ENCODE measurements around the gene DNM3.

DNM3 gene

GRCh38 chr1:172252958-172253357 lies 411.7 kb downstream of the DNM3 start:
- no peak for DNase-seq

DNA sequence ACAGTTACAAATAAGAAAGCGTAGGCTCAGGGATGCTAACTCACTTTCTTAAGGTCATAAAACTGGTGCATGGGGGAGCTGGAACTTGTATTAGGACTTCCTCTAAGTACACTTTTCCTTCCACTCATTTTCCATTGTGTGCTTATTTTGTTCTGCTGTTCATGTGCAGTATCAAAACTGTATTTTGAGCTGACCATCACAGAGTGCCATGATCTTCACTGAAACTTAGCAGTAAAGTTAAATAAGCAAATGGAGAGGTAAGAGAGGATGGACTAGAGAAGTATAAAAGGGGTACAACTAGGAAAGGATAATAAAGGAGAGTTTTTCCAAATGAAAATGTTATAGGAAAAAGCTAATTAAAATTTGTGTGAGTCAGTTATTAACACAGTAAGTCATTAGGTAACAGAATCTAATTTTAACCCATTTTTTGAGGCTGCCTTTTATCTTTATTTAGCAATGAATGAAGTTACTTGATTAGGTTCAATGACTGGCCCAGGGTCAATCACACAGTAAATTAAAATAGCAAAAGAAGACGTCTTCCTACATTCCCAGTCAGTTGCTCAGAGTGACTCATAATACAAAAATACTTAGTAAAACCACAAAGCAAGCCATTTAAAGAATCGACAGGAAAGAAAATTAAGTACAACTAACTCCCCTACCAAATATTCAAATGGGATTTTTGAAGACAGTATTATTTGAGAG lies 413.4 kb downstream of the DNM3 start:
- no peak for DNase-seq

GRCh38 chr1:172255223-172255560 lies 413.9 kb downstream of the DNM3 start:
- DNase-seq = no peak

DNA sequence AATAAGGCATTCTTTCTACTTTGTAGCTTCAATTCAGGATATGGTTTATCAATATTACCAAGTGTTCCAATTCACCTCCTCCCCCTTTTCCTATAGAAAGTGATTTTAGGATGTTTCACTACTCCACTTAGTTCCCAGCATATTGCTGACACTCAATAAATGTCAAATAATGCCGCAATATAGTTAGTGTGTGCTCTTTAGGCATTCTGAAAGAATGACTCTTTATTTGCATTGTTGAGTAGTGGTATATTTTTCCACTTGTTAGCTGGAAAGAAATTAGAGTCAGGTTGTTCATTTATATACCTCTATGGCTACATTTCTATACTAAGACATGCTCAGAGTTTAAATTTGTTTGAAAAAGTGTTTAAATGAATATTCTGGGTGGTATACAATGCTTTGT lies 424.6 kb downstream of the DNM3 start:
- DNase-seq = no peak

DNA sequence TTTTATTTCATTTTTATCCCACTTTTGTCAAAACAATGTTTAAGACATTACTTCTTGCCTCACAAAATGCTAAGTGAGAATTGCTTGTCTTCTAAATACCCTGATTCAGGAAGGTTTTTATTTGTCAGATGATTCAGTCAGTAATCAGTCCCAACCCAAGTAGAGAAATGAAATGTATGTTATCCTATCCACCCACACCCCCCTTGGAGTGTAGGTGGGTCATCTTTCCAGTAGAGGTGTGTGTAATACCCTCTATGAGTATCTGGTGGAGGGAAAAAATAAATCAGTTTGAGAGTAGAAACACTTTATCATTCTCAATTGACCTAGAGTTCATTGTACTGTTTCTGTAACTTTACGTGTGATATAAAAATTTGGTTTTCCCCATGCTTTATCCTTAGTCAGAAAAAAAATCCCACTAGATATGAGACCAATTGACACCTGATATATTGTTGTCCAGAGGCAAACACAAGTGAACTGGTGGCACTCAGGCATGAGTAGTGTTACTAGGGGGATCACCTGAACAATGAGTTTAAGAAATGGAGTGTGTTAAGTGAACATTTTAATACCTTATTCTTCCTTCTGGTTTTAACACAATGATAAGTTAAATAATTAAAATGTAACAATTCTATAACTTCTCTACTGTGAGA lies 425.4 kb downstream of the DNM3 start:
- no peak for DNase-seq

- DNase-seq = no peak
Measured at GRCh38 chr1:172268237-172268636, 426.9 kb downstream of the DNM3 start.

DNA sequence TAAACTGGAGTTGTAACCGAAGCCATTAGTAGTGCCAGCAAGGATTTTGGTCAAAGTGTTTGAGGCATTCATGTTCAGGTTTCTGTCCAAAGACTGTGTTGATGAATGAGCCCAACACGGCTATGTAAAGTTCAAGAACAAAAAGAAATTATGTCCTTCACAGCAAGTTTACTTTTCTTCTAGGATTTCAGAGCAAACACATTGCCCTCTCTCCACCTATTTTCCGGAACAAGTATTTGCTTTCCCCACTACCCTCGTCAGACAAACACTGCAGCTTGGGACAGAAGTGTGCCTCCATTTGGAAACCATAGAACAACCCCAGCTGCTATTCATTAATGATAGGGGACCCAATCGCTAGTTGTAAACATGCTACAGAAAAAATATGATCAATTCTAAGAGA lies 427.8 kb downstream of the DNM3 start:
- DNase-seq = no peak

DNA sequence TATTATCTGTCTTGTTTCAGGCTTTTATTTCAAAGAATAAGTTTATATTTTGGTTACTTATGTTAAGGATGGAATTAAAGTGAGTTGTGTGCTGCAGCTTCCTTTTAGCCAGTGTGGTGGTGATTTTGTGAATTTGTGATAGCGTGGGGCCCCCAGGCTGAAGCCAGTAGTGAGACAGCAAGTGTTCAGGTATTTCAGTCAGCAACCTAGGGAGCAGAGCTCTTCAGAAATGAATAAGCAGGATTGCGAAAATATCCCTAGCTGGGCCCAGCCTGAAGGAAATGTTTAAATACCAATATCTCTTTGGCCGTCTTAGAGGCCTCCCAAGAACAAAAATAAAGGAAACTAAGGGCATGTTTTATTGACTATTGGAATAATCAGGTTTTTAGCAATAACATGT lies 428.3 kb downstream of the DNM3 start:
- no peak for DNase-seq

GRCh38 chr1:172270605-172271004 lies 429.3 kb downstream of the DNM3 start:
- DNase-seq = no peak

DNA sequence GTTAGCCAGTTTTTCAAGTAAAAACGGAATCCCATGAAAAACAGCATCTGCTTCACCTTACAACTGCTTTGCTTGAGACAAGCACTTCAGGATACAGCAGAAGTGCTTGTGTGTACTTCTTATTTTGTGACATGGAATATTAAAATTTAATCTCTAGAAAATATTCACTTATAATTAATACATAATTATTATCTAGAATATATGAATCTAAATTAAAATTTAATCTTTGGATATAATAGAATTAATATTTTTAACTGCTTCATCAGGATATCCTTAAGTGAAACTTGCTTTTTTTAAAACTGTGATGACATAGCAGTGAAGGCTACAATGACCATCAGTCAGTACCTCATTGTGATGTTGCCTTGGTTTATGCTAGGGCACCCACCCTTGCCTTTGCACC lies 430.8 kb downstream of the DNM3 start:
- DNase-seq = no peak

GRCh38 chr1:172273647-172274396 lies 432.5 kb downstream of the DNM3 start:
- DNase-seq = no peak

- no peak for DNase-seq
Measured at GRCh38 chr1:172275478-172275877, 434.2 kb downstream of the DNM3 start.

GRCh38 chr1:172276120-172276818 lies 435.0 kb downstream of the DNM3 start:
- no peak for DNase-seq

DNA sequence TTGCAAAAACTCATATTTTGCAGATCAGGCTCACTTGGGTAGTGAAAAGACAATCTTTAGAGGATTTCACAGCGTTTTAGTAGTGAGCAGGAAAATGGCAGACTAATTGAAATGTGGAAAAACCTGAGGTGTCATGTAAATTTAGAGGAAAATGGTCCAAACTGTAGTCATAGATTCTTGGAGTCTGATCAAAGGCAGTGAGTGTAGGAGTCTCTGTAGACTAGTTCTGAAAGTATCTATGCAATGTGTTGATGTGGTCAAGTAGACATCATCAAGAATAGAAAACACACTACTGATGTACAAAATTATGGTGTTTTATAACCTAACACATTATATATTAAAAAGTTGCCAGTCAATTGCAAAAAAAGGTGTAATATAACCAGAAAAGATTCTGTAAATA lies 436.0 kb downstream of the DNM3 start:
- DNase-seq = no peak

DNA sequence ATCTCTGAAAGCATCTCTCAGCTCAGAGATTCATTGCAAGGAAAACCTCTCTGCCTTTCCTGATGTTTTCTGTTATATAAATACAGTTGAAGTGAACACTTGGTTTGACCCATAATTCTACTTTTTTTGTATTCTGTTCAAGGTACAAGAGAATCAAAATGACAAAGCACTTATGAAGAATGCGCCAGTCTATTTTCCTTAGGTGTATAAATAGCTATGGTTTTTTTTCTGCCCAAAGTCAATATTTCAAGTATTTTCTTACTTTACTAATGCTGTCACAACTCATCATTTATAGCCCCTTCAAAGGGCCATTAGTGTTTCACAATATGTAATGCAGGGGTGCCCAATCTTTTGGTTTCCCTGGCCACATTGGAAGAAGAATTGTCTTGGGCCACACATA lies 436.7 kb downstream of the DNM3 start:
- no peak for DNase-seq

- no peak for DNase-seq
Measured at GRCh38 chr1:172278478-172278877, 437.2 kb downstream of the DNM3 start.

DNA sequence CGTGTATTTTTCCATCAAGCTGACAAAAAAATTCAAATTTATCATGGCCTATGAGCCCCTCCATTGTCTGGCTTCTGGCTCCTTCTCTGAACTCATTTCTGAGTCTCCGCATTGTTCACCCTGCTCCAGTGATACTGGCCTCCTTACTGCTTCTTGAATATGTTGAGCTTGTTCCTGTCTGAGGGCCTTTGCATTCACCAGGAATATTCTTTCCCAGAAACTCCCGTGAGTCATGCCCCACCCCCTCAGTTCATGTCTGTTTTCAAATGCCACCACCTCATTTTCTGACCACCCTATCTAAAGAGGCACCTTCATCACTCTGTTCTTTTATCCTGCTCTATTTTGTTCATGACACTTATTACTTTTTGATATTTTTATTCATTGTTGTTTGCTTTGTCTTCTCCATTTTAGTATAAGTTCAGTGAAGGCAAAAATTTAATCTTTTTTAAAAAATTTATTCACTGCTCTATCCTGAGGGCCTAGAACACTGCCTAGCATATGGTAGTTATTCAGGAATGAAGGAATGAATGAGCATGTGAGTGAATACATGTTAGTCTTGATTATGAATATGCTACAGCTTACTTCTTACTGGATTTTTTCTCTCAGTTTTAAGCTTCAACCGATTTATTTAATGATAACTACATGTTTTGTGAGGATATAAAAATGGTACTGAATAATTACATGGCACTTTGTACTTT lies 438.8 kb downstream of the DNM3 start:
- no peak for DNase-seq

DNA sequence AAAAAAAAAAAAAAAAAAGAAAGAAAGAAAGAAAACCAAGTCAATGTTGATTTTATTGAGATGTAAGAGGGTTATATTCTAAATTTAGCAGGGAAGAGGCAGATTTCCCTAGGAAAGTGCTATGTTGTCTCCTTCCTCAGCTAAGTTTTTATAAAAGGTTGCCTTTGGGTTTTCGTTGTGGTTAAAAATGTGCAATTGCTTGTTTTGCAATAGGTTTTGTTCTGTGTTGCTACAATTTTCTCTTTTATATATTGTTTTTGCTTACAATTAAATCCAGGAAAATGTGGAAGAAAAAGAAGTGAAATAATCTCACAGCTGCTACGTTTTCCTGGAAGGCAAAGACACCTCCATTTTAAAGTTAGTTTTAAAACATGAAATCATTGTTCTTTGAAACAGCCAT lies 442.5 kb downstream of the DNM3 start:
- DNase-seq = no peak

- DNase-seq = no peak
Measured at GRCh38 chr1:172286629-172287076, 445.4 kb downstream of the DNM3 start.

DNA sequence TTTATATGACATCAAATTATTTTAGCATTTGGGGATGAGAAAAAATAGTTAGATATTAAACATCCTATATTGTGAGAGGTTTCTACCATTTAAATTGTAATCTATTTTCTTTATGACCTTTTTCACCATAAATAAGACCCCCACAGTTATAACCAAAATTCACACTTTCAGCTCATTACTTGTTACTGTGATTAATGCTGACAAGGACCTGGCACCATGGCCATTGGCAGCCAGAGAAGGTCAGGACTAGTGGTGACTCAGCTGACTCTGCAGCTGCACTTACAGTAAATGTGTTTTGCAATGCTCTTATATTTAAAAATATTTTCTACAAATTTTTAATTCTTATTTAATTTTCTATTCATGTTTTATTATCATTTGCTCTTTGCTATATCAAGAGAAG lies 445.9 kb downstream of the DNM3 start:
- DNase-seq = no peak

DNA sequence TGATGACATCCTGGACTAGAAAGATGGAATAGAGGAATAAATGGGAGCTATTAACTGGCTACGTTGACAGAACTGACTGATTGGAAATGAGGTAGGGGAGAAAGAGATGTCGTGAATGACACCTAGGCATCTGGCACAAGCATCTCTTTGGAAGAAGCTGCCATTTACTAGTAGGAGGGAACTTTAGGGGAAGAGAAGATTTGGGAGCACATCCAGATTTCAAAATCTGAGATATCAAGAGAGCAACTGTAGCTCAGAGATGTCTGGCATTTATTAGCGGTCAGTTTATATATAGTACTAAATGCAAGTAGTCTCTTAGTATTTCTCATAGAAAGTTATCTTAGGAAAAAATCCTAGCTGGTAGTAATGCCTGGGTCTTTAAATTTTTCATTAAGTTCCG lies 447.3 kb downstream of the DNM3 start:
- DNase-seq = no peak

GRCh38 chr1:172289448-172289847 lies 448.1 kb downstream of the DNM3 start:
- DNase-seq = no peak

- no peak for DNase-seq
Measured at GRCh38 chr1:172292840-172293239, 451.5 kb downstream of the DNM3 start.
